ENCODE results near the gene MSI1.

Gene MSI1

GRCh38 chr12:120368789-120369602 lies at the start of gene MSI1:
TSS of gene MSI1 (minus strand) at chr12:120369164. CDS start at chr12:120369091, 73 bp downstream.
- no peak for DNase-seq

GRCh38 chr12:120417917-120418580 lies 49.1 kb upstream of the MSI1 start:
- no peak for DNase-seq

DNA sequence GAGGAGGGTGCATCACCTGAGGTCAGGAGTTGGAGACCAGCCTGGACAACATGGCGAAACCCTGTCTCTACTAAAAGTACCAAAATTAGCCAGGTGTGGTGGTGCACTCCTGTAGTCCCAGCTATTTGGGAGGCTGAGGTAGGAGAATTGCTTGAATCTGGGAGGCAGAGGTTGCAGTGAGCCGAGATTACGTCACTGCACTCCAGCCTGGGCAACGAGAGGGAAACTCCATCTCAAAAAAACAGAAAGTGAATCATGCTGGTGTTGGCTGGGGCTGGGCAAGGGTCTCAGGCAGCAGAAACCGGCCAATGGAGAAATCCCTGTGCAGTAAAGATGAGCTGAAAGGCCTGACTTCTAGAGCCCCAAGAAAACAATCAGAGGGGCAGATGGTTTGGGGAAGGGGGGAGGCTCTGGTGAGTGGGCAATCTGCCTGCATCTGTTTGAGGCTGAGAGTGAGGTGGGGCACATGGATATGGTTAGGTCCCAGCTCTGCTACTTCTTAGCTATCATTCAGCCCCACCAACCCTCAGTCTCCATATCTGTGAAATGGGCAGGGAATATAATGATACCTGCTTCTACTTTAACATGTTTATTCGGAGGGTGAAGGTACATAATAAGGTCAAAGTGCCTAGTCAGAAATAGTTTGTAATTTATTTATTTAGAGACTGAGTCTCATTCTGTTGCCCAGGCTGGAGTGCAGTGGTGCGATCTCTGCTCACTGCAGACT lies 47.7 kb upstream of the MSI1 start:
- no peak for DNase-seq

DNA sequence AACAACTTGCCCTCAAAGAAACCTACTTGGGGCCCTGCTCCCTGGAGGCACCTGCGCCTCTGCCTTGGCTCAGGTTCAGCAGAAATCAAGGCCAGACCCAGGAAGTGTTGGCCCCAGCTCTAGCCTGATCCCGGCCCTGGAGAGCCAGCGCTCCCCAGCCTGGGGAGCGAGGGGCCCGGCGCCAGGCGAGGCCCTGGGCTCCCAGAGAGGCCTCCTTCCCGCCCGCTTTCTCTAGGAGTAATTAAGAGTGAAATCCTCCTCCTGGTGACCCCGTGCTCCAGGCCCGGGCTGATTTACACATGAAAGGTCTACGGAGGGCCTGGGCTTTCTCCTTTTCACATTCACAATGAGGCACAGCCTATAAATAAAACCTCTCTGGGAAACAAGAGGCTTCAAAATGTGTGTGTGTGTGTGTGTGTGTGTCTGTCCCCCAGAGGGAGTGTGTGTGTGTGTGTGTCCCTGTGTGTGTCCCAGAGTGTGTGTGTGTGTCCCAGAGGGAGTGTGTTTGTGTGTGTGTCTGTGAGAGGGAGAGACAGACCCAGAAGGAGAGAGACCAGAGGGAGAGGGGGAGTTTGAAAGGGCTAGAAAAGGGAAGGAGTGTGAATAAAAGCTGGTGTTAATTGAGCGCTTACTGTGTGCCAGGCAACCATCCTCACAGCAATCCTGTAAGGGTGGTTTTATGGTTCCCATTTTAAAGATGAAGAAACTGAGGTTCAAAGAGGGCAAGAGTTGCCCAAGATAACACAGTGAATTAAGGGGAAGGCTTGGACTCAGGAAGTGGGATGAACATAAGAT lies 45.1 kb upstream of the MSI1 start:
- no peak for DNase-seq

DNA sequence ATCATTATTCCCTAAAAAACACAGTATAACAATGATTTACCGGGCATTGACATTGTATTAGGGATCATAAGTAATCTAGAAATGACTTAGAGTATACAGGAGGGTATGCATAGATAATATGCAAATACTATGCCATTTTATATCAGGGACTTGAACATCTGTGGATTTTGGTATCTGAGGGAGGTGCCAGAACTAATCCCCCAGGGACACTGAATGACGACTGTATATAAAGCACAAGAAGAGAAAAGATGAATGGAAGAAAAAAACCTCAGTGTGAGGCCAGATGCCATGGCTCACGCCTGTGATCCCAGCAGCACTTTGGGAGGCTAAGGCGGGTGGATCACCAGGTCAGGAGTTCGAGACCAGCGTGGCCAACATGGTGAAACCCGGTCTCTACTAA lies 43.5 kb upstream of the MSI1 start:
- no peak for DNase-seq

- no peak for DNase-seq
Measured at GRCh38 chr12:120408771-120409170, 39.8 kb upstream of the MSI1 start.

- DNase-seq: no peak
Measured at GRCh38 chr12:120406553-120406952, 37.6 kb upstream of the MSI1 start.

GRCh38 chr12:120406069-120406468 lies 37.1 kb upstream of the MSI1 start:
- no peak for DNase-seq

- DNase-seq: peak; percentile 16
Measured at GRCh38 chr12:120404271-120404670, 35.3 kb upstream of the MSI1 start.

DNA sequence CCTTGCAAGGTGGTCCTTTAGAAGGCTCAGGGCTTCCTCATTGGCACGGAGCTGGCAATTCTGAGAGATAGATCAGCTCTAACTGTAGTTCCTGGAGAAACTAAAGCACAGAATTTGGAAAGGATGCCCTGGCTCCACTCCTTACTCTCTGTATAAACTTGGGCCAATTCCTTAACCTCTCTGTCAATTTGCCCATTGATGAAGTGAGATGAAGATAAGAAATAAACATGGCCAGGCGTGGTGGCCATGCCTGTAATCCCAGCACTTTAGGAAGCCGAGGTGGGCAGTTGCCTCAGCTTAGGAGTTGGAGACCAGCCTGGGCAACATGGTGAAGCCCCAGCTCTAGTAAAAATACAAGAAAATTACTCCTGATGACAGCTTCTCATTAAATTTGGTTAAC lies 34.9 kb upstream of the MSI1 start:
- DNase-seq: no peak

DNA sequence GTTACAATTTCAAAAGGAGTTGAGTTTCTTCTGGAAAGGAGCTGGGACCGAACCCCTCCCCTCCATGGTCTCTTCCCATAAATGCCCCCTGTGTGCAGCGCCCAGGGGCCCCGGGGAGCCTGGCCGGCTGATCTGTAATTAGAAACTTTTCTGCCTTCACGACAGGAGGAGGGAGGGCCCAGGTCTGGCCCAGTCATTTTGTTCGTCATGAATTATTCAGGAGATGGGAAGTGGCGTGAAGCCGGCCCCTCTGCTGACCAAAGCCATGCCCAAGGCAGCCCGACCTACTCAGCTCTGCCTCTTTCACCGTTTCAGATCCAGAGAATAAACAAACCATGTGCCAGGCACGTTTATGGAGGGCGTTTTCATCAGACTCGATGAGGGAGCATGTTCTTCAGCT lies 33.3 kb upstream of the MSI1 start:
- no peak for DNase-seq

GRCh38 chr12:120399531-120399930 lies 30.6 kb upstream of the MSI1 start:
- no peak for DNase-seq

GRCh38 chr12:120397824-120398540 lies 29.0 kb upstream of the MSI1 start:
- DNase-seq: no peak

GRCh38 chr12:120394483-120395367 lies 25.8 kb upstream of the MSI1 start:
- DNase-seq: no peak

DNA sequence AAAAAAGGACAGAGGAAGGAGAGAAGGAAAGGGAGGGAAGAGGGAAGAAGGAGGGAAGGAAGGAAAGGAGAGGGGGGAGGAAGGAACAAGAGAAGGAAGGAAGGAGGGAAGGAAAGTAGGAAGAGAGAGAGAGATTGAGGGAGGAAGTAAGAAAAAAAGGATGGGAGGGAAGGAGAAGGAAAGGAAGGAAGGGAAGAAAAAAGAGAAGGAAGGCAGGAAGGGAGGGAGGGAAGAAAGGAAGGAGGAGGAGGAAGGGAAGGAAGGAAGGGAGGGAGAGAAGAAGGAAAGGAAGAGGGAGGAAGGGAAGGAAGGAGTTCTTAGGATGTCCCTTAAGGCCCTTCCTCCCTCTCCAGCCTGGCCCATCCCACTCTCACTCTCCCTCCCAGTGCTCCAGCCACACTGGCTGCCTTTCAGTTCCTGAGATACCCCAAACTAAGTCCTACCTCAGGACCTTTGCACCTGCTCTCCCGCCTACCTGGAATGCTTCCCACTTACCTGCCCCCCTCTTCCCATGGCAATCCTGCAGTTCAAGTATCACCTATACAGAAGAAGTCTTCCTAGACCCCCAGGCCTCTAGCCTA lies 21.7 kb upstream of the MSI1 start:
- DNase-seq: no peak

DNA sequence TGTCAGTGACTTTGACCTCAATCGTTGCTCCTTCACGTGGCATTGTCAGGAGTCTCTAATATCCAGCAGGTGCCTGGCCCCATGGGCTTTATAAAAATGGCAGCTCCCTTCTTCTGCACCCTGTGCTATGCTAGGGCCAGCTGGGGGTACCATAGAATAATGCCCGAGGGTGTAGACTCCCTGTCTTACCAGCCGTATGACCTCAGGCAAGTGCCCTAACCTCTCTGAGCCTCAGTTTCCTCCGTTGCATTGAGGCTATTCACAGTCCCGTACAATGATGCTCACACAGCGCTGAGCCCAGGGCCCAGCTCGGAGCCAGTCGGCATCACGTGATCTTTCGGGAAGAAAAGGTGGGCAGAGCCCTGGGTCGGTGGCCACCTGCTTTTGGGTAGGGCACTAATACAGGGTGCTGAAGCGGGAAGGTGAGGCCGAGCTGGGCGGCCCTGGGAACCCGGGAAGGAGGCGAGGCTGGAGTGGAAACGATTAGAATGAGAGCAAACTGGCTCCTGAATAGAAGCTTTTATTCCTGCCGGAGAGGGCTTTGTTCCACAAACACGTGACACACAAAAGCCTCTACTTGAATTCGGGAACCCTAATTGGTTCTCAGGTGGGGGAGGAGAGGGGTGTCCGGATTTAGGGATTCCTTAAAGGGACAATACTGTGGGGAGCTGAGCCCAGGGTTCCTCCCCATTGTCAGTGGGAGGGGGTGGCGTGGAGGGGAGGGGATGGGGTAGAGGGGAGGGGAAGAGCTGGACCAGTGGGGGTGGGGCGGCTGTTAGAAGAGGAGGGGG lies 19.9 kb upstream of the MSI1 start:
- no peak for DNase-seq

DNA sequence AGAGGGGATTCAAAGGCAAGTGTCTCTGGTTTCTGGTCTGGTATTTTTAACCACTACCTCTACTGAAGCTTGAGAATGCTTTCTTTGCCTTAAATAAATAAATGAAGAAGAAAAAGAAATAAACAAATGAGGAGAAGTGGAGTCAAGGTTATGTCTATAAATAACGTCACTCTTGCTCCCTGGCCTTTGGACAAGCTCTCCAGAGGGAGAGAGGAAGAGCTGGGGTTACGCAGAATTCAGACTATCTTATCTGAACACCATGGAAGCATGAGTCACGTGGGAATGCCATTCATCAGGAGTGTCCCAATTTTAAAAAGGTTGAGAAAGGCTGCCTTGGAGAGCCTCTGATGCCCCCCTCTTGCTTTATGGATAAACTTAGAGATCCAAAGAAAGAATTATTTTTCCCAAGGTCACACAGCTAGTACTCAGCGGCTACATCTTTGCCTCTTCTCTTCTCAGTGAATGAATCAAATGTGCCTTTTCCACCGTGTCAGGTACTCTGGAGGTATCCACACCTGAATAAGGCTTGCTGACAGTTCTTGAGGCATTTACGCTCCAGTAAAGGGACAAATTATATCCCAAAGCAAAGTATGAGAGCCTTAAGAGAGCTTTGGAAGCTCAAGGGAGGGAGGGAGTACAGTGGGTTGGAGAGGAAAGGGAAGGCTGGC lies 12.9 kb upstream of the MSI1 start:
- no peak for DNase-seq

GRCh38 chr12:120378036-120378435 lies 9.1 kb upstream of the MSI1 start:
- DNase-seq: peak; percentile 44

GRCh38 chr12:120377611-120378010 lies 8.6 kb upstream of the MSI1 start:
- DNase-seq: no peak
